HCT116 (cell line): ENCODE measurements around the gene PHKA2. TPM values are rescaled to one million over a fixed set of nuclear protein-coding genes. Genes with fewer than 3 reads are reported as not detected.
A peak's percentile ranks its signal among the peaks of the same experiment; 100 is the strongest.

ENCODE experiments used
- ATAC-seq: fragments of 200-7000 bp; cut with Tn5 transposase; 2 replicates; pipeline ENCODE4 v1.9.1; 2020; ENCODE audit warnings: mild to moderate bottlenecking, moderate library complexity
- BruUV-seq: library from RNA; stranded (reverse); fragments of 400-500 nt; replicated peaks from 2 replicates; lab custom pipeline; 2021; lab: Mats Ljungman, UMichigan
- CTCF ChIA-PET: fragments of 300-600 bp; sonication (Branson Sonifier 250); formaldehyde crosslinking; loops from one replicate; lab custom pipeline; 2021; ENCODE audit warnings: antibody characterized with exemption; lab: Charles Lee
- POLR2A ChIA-PET: fragments of 300-600, 350-600 bp; sonication (Branson Sonifier 250); formaldehyde crosslinking; loops from one replicate; lab custom pipeline; 2021; ENCODE audit warnings: antibody characterized with exemption; lab: Charles Lee
- RAD21 ChIA-PET, 2 experiments: fragments of 300-600 bp; sonication (Branson Sonifier 250); formaldehyde crosslinking; loops; one replicate each; lab custom pipeline; 2023; ENCODE audit warnings: low total read pairs in 2 of 2; ENCODE audit not compliant: uncharacterized antibody in 2 of 2, unreplicated experiment in 2 of 2, low non-redundant PET in 1 of 2; lab: Charles Lee
- DNase-seq: peaks from one replicate; pipeline ENCODE4 v3.0.0-alpha.2; 2010; ENCODE audit warnings: low read depth, low spot score
- H2AFZ ChIP-seq: fragments of 200-600 bp; shearing (Covaris generic), sonication (generic); 2 replicates; pipeline ENCODE4 v1.6.1; 2017; ENCODE audit warnings: low read depth, mixed run types, mixed read lengths, antibody characterized with exemption, low read length; ENCODE audit not compliant: poor library complexity, severe bottlenecking
- H3K27ac ChIP-seq: 2 replicates; pipeline ENCODE4 v1.5.1; 2012; ENCODE audit warnings: low read depth, low read length
- H3K27me3 ChIP-seq: fragments of 200-600 bp; sonication (generic); 2 replicates; pipeline ENCODE4 v1.6.1; 2016; ENCODE audit warnings: mixed run types, low read length, mixed read lengths; ENCODE audit not compliant: insufficient read depth
- H3K36me3 ChIP-seq, 2 experiments: fragments of 200-500 bp in 1 of 2; fragments of 200-600 bp in 1 of 2; sonication (Bioruptor generic) in 1 of 2; sonication (generic) in 1 of 2; 2 replicates each; pipeline versions ENCODE4 v1.5.1 to v1.6.1; 2014 to 2016; ENCODE audit warnings: low read length in 2 of 2, inconsistent platforms in 1 of 2, mixed read lengths in 1 of 2, mixed run types in 1 of 2; ENCODE audit not compliant: insufficient read depth in 2 of 2, control insufficient read depth in 1 of 2
- H3K4me1 ChIP-seq, 2 experiments: fragments of 200-600 bp in 1 of 2; sonication (generic) in 1 of 2; 2 replicates each; pipeline versions ENCODE4 v1.5.1 to v1.6.1; 2012 to 2017; ENCODE audit warnings: low read length in 2 of 2, inconsistent platforms in 1 of 2, mild to moderate bottlenecking in 1 of 2, mixed read lengths in 1 of 2, mixed run types in 1 of 2, moderate library complexity in 1 of 2; ENCODE audit not compliant: insufficient read depth in 2 of 2, control insufficient read depth in 1 of 2
- H3K4me2 ChIP-seq: fragments of 200-600 bp; sonication (generic); 2 replicates; pipeline ENCODE4 v1.6.1; 2017; ENCODE audit warnings: mixed run types, low read length, mixed read lengths
- H3K4me3 ChIP-seq, 2 experiments: fragments of 200-600 bp in 1 of 2; sonication (generic) in 1 of 2; replicated peaks in 1 of 2; 2 replicates each; pipeline ENCODE4 v1.5.1; 2011 to 2016; ENCODE audit warnings: low read length in 2 of 2, control low read depth in 1 of 2, low read depth in 1 of 2, mild to moderate bottlenecking in 1 of 2, mixed read lengths in 1 of 2, mixed run types in 1 of 2
- H3K79me2 ChIP-seq: fragments of 200-600 bp; sonication (generic); 2 replicates; pipeline ENCODE4 v1.6.1; 2017; ENCODE audit warnings: mild to moderate bottlenecking, mixed run types, low read length, moderate library complexity, mixed read lengths; ENCODE audit not compliant: insufficient read depth
- H3K9ac ChIP-seq: fragments of 200-600 bp; sonication (generic); 2 replicates; pipeline ENCODE4 v1.6.1; 2016; ENCODE audit warnings: low read length, mixed read lengths
- H3K9me2 ChIP-seq: fragments of 200-600 bp; sonication (generic), shearing (Covaris generic); 2 replicates; pipeline ENCODE4 v1.6.1; 2017; ENCODE audit warnings: mixed run types, mild to moderate bottlenecking, moderate library complexity; ENCODE audit not compliant: insufficient read depth
- H3K9me3 ChIP-seq, 2 experiments: fragments of 200-500 bp in 1 of 2; fragments of 200-600 bp in 1 of 2; sonication (Bioruptor generic) in 1 of 2; sonication (generic) in 1 of 2; 2 replicates each; pipeline ENCODE4 v1.6.1; 2014 to 2017; ENCODE audit warnings: low read length in 2 of 2, mixed read lengths in 2 of 2, inconsistent platforms in 1 of 2, low read depth in 1 of 2, mild to moderate bottlenecking in 1 of 2, mixed run types in 1 of 2, moderate library complexity in 1 of 2; ENCODE audit not compliant: control insufficient read depth in 1 of 2, insufficient read depth in 1 of 2
- H4K20me1 ChIP-seq: fragments of 200-600 bp; sonication (generic), shearing (Covaris generic); 2 replicates; pipeline ENCODE4 v1.6.1; 2017; ENCODE audit warnings: mixed run types, mild to moderate bottlenecking, moderate library complexity; ENCODE audit not compliant: insufficient read depth
- CBX3 ChIP-seq: IDR thresholded peaks from 2 replicates; pipeline ENCODE4 v1.6.1; 2012; ENCODE audit warnings: low read depth
- CEBPB ChIP-seq: IDR thresholded peaks from 2 replicates; pipeline ENCODE4 v1.6.1; 2012; ENCODE audit warnings: low read depth
- EGR1 ChIP-seq: IDR thresholded peaks from 2 replicates; pipeline ENCODE4 v1.6.1; 2012; ENCODE audit warnings: low read depth
- EZH2 ChIP-seq: fragments of 200-600 bp; sonication (generic); IDR thresholded peaks from 2 replicates; pipeline ENCODE4 v1.6.1; 2017; ENCODE audit warnings: antibody characterized with exemption, mixed run types
- EZH2phosphoT487 ChIP-seq: fragments of 200-600 bp; IDR thresholded peaks from 2 replicates; pipeline ENCODE4 v1.6.1; 2018; ENCODE audit warnings: antibody characterized with exemption, borderline replicate concordance
- FOSL1 ChIP-seq: IDR thresholded peaks from 2 replicates; pipeline ENCODE4 v1.6.1; 2012; ENCODE audit warnings: low read depth
- JUND ChIP-seq: IDR thresholded peaks from 2 replicates; pipeline ENCODE4 v1.6.1; 2012
- POLR2A ChIP-seq: IDR thresholded peaks from 2 replicates; pipeline ENCODE4 v1.7.0; 2011; ENCODE audit warnings: borderline replicate concordance; ENCODE audit not compliant: insufficient read depth, insufficient read length; ENCODE audit errors: extremely low read depth
- POLR2AphosphoS5 ChIP-seq: IDR thresholded peaks from 2 replicates; pipeline ENCODE4 v1.6.1; 2011; ENCODE audit warnings: mild to moderate bottlenecking, low read depth, low read length, moderate library complexity
- SIN3A ChIP-seq: IDR thresholded peaks from 2 replicates; pipeline ENCODE4 v1.6.1; 2012; ENCODE audit warnings: low read depth
- SP1 ChIP-seq: IDR thresholded peaks from 2 replicates; pipeline ENCODE4 v1.6.1; 2012; ENCODE audit warnings: low read depth
- SRF ChIP-seq: IDR thresholded peaks from 2 replicates; pipeline ENCODE4 v1.6.1; 2012; ENCODE audit warnings: low read depth
- YY1 ChIP-seq: IDR thresholded peaks from 2 replicates; pipeline ENCODE4 v1.6.1; 2011; ENCODE audit warnings: low read length, low read depth, moderate library complexity, mild to moderate bottlenecking; ENCODE audit not compliant: insufficient replicate concordance; ENCODE audit errors: extremely low read depth
- ZNF274 ChIP-seq: fragments of 200-500 bp; sonication (Bioruptor generic); IDR thresholded peaks from 2 replicates; pipeline ENCODE4 v1.6.1; 2014; ENCODE audit warnings: mild to moderate bottlenecking, low read depth, low read length, inconsistent platforms
- intact Hi-C: fragments of 100-400 bp; cut with micrococcal nuclease; formaldehyde crosslinking; loops from 2 replicates; pipeline ENCODE4 v1.10.0; 2022
- total RNA-seq: library from RNA; stranded (reverse); gene quantifications from one replicate; pipeline ENCODE4 v1.2.1, GENCODE V29; 2021; ENCODE audit not compliant: unreplicated experiment
- TF ChIP-seq, protein P1 (sequence below): IDR thresholded peaks from 2 replicates; pipeline ENCODE4 v1.6.1; 2012
- TF ChIP-seq, protein P2 (sequence below), 3 experiments: fragments of 200-600 bp in 1 of 3; sonication (generic) in 1 of 3; IDR thresholded peaks in 2 of 3; conservative IDR thresholded peaks in 1 of 3; 2 replicates each; pipeline ENCODE4 v1.5.1; 2012 to 2017; ENCODE audit warnings: low read depth in 2 of 3, low read length in 2 of 3, antibody characterized with exemption in 1 of 3, borderline replicate concordance in 1 of 3, control low read depth in 1 of 3, mild to moderate bottlenecking in 1 of 3, mixed read lengths in 1 of 3, mixed run types in 1 of 3, moderate library complexity in 1 of 3; ENCODE audit not compliant: insufficient read depth in 1 of 3

The PHKA2 gene
- total RNA-seq, 1 experiment from 2014 or later = 23.8 TPM

DNA sequence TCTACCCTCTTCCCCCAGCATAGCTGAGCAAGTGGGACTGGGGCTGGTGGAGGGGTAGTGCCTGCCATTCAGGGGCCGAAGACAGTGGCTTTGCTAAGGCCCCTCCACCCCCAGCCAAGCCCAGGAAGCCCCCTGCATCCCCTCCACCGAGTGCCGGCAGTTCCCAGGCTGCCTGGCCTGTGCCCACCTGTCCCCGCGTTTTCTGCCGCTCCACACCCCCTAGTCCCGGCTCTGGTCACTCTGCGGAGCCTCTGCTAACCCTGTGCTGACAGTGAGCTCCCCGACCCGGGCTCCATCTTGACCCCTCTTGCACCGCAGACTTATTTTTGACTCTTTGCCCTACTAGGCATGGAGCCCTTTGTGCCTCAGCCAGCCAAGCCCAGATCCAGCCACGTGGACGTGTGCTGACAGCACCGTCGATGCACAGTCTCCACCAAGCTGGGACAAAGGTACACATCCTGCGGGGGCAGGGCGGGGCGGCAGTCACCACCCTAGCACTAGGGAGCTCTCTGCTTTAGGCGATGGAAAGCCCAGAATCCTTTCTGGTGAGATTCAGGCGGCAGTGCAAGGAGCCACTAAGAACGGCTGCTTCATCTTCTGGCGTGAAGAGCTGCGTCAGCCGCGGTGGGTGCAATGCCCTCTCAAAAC, 96.6 kb downstream of the PHKA2 start:
- Histone ChIP-seq H2AFZ (no peak overlapping the region), H3K4me1 (peaks cover 12 to 21% of the 10 kb centered on the region in 2 experiments), H3K4me3 (no peak overlapping the region), H3K36me3 (no peaks in the 10 kb centered on the region), H3K9me2 (no peaks in the 10 kb centered on the region), H3K4me2 (peak overlapping the region; percentile 83), H3K27ac (peak overlapping the region; percentile 60), H3K79me2 (no peaks in the 10 kb centered on the region), H3K9me3 (no peaks in the 10 kb centered on the region), H4K20me1 (no peaks in the 10 kb centered on the region), H3K27me3 (no peaks in the 10 kb centered on the region), H3K9ac (peak overlapping the region; percentile 47)
- intact Hi-C loops = loop anchor here (5.0 kb wide), 2 partner anchors 210 to 495 kb away; no protein-coding TSS in a partner anchor
- no TSS peak for BruUV-seq
- ChIA-PET POLR2A (interaction anchor here (1.4 kb wide), 1 partner anchor 477 kb away, joined by 4 read pairs; no protein-coding TSS in a partner anchor), CTCF (interaction anchor here (1.3 to 2.4 kb wide), 2 partner anchors 200 to 477 kb away, joined by 3 to 15 read pairs; no protein-coding TSS in a partner anchor), RAD21 (interaction anchor here in 1 of 2 experiments (0.5 kb wide), 1 partner anchor 447 kb away, joined by 3 read pairs; no protein-coding TSS in a partner anchor)
- ATAC-seq (no peak), DNase-seq (no peak)
- no peak for TF ChIP-seq ZNF274
- TF ChIP-seq, protein P1, sequence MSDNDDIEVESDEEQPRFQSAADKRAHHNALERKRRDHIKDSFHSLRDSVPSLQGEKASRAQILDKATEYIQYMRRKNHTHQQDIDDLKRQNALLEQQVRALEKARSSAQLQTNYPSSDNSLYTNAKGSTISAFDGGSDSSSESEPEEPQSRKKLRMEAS = no peak
- no peak for TF ChIP-seq SIN3A
- no peak for TF ChIP-seq EZH2phosphoT487
- TF ChIP-seq, protein P2, sequence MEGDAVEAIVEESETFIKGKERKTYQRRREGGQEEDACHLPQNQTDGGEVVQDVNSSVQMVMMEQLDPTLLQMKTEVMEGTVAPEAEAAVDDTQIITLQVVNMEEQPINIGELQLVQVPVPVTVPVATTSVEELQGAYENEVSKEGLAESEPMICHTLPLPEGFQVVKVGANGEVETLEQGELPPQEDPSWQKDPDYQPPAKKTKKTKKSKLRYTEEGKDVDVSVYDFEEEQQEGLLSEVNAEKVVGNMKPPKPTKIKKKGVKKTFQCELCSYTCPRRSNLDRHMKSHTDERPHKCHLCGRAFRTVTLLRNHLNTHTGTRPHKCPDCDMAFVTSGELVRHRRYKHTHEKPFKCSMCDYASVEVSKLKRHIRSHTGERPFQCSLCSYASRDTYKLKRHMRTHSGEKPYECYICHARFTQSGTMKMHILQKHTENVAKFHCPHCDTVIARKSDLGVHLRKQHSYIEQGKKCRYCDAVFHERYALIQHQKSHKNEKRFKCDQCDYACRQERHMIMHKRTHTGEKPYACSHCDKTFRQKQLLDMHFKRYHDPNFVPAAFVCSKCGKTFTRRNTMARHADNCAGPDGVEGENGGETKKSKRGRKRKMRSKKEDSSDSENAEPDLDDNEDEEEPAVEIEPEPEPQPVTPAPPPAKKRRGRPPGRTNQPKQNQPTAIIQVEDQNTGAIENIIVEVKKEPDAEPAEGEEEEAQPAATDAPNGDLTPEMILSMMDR (IDR thresholded peaks at IDR 0.05 in 2 of 3, conservative IDR thresholded peaks at IDR 0.05 in 1 of 3; ENCODE audit: borderline replicate concordance in 1 of 3, insufficient read depth in 1 of 3, low read depth in 2 of 3, low read length in 2 of 3) = no peak
- no peak for TF ChIP-seq POLR2AphosphoS5
- TF ChIP-seq FOSL1 = no peak
- TF ChIP-seq SRF = no peak
- TF ChIP-seq EZH2 = no peak
- TF ChIP-seq POLR2A = no peak
- TF ChIP-seq JUND = no peak
- no peak for TF ChIP-seq CBX3
- no peak for TF ChIP-seq SP1
- TF ChIP-seq EGR1 = no peak
- no peak for TF ChIP-seq CEBPB
- no peak for TF ChIP-seq YY1
